GM12891 (cell line): Measurements from ENCODE around the gene KCTD3.

Experiments
- POLR2A ChIP-seq: IDR thresholded peaks from 2 replicates; pipeline ENCODE4 v1.6.1; 2011; ENCODE audit warnings: low read depth, low read length, control low read depth
- POLR2AphosphoS5 ChIP-seq: IDR thresholded peaks from 2 replicates; pipeline ENCODE4 v1.6.1; 2011; ENCODE audit warnings: low read depth, low read length, control low read depth
- POU2F2 ChIP-seq: IDR thresholded peaks from 2 replicates; pipeline ENCODE4 v1.6.1; 2011; ENCODE audit warnings: low read depth, mild to moderate bottlenecking, control low read depth, low read length, moderate library complexity
- TAF1 ChIP-seq: IDR thresholded peaks from 2 replicates; pipeline ENCODE4 v1.6.1; 2011; ENCODE audit warnings: low read depth, low read length, control low read depth

DNA sequence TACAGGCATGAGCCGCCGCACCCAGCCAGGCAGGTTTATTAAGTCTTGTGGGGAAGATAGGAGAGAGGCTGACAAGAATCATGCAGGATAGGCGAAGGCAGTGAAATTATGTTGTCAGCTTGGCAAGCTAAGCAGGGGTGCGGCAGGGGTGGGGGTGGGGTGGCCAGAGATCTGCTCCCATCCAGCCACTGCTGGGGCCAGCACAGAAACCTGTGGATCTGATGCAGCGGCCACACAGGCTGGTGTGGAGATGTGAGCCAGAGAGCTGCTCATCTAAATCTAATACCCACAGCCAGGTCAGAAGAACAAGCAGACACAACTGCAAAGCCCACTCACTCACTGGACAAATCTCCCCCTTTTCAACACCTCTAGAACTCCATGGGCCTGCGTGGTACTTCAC lies 68.7 kb downstream of the KCTD3 start:
- TF ChIP-seq POLR2AphosphoS5 (no peak), TAF1 (no peak), POU2F2 (no peak), POLR2A (no peak)
